H1 (cell line): ENCODE results near the gene SLC1A4. TPM values are rescaled to one million over a fixed set of nuclear protein-coding genes. Genes with fewer than 3 reads are reported as not detected.

Experiments used
- CTCF ChIA-PET: fragments of 300-600 bp; sonication (Branson Sonifier 250); formaldehyde crosslinking; loops from one replicate; lab custom pipeline; 2021; ENCODE audit not compliant: partially characterized antibody; lab: Charles Lee
- POLR2A ChIA-PET: fragments of 300-600 bp; sonication (Branson Sonifier 250); formaldehyde crosslinking; loops from one replicate; lab custom pipeline; 2021; ENCODE audit warnings: inconsistent platforms; ENCODE audit not compliant: partially characterized antibody; lab: Charles Lee
- DNase-seq, 2 experiments: peaks; one replicate each; pipeline versions ENCODE4 v3.0.0 to v3.0.0-alpha.2; 2010 to 2022; ENCODE audit warnings: low spot score in 2 of 2, low read depth in 1 of 2, mixed read lengths in 1 of 2
- FAIRE-seq: peaks from 2 replicates; lab custom pipeline; 2011; peaks lifted over from hg19 to GRCh38; lab: Jason Lieb, UNC
- H2AFZ ChIP-seq: 2 replicates; pipeline ENCODE4 v1.8.1; 2012; ENCODE audit warnings: low read length, inconsistent platforms
- H2AK5ac ChIP-seq: 2 replicates; pipeline ENCODE4 v1.6.1; 2013; ENCODE audit warnings: low read depth, low read length
- H2BK120ac ChIP-seq: replicated peaks from 2 replicates; pipeline ENCODE3; 2013; ENCODE audit warnings: low read depth, low read length, inconsistent platforms
- H2BK12ac ChIP-seq: 2 replicates; pipeline ENCODE4 v1.6.1; 2013; ENCODE audit warnings: low read depth, low read length
- H2BK15ac ChIP-seq: 2 replicates; pipeline ENCODE4 v1.6.1; 2013; ENCODE audit warnings: low read length
- H2BK20ac ChIP-seq: 2 replicates; pipeline ENCODE4 v1.6.1; 2013; ENCODE audit warnings: low read length
- H2BK5ac ChIP-seq: 2 replicates; pipeline ENCODE4 v1.6.1; 2013; ENCODE audit warnings: low read depth, low read length
- H3K14ac ChIP-seq: 2 replicates; pipeline ENCODE4 v1.6.1; 2013; ENCODE audit warnings: inconsistent platforms; ENCODE audit not compliant: insufficient read length
- H3K18ac ChIP-seq: 2 replicates; pipeline ENCODE4 v1.6.1; 2013; ENCODE audit warnings: low read length; ENCODE audit errors: extremely low read depth
- H3K23ac ChIP-seq: 2 replicates; pipeline ENCODE4 v1.6.1; 2013; ENCODE audit warnings: inconsistent platforms; ENCODE audit not compliant: insufficient read length
- H3K23me2 ChIP-seq: 2 replicates; pipeline ENCODE4 v1.6.1; 2013; ENCODE audit warnings: low read depth, low read length
- H3K27ac ChIP-seq: 2 replicates; pipeline ENCODE4 v1.6.1; 2011; ENCODE audit warnings: low read depth, low read length, inconsistent platforms
- H3K27me3 ChIP-seq, 4 experiments: replicated peaks in 1 of 4; 1 replicate in 1 of 4; 2 replicates in 3 of 4; pipeline versions ENCODE4 v1.6.1 to v1.8.1; 2011 to 2013; ENCODE audit warnings: low read length in 3 of 4, mild to moderate bottlenecking in 3 of 4, inconsistent platforms in 2 of 4, mixed read lengths in 2 of 4, moderate library complexity in 1 of 4; ENCODE audit not compliant: control insufficient read depth in 3 of 4, insufficient read depth in 3 of 4; ENCODE audit errors: extremely low read depth in 1 of 4
- H3K36me3 ChIP-seq, 4 experiments: 2 replicates each; pipeline versions ENCODE4 v1.6.1 to v1.8.1; 2011 to 2013; ENCODE audit warnings: mild to moderate bottlenecking in 4 of 4, low read length in 3 of 4, moderate library complexity in 2 of 4, control low read depth in 1 of 4, inconsistent platforms in 1 of 4; ENCODE audit not compliant: insufficient read depth in 4 of 4, control insufficient read depth in 2 of 4
- H3K4ac ChIP-seq: replicated peaks from 2 replicates; pipeline ENCODE3; 2013; ENCODE audit warnings: low read length, low read depth, mixed read lengths, inconsistent platforms; ENCODE audit not compliant: insufficient read length
- H3K4me1 ChIP-seq, 4 experiments: replicated peaks in 1 of 4; 1 replicate in 1 of 4; 2 replicates in 3 of 4; pipeline versions ENCODE4 v1.6.1 to v1.8.1; 2011 to 2013; ENCODE audit warnings: low read length in 3 of 4, inconsistent platforms in 2 of 4, mixed read lengths in 1 of 4; ENCODE audit not compliant: insufficient read depth in 4 of 4, control insufficient read depth in 3 of 4
- H3K4me2 ChIP-seq, 2 experiments: 2 replicates each; pipeline versions ENCODE4 v1.6.1 to v1.8.1; 2011 to 2013; ENCODE audit warnings: low read depth in 2 of 2, low read length in 2 of 2, control low read depth in 1 of 2, inconsistent platforms in 1 of 2, mild to moderate bottlenecking in 1 of 2; ENCODE audit not compliant: insufficient read depth in 1 of 2
- H3K4me3 ChIP-seq, 4 experiments: fragments of 200-600, 300-600 bp in 1 of 4; sonication (generic), shearing (Covaris generic), sonication (Bioruptor Twin) in 1 of 4; 2 replicates each; pipeline versions ENCODE4 v1.5.1 to v1.8.1; 2011 to 2016; ENCODE audit warnings: low read length in 4 of 4, low read depth in 3 of 4, control low read depth in 2 of 4, inconsistent platforms in 2 of 4, mild to moderate bottlenecking in 2 of 4, mixed read lengths in 1 of 4, moderate library complexity in 1 of 4; ENCODE audit not compliant: insufficient read depth in 2 of 4; ENCODE audit errors: extremely low read depth in 1 of 4
- H3K56ac ChIP-seq: replicated peaks from 2 replicates; pipeline ENCODE3; 2013; ENCODE audit warnings: low read depth, mild to moderate bottlenecking, mixed read lengths, low read length, inconsistent platforms; ENCODE audit not compliant: insufficient read length
- H3K79me1 ChIP-seq: 2 replicates; pipeline ENCODE4 v1.6.1; 2013; ENCODE audit warnings: low read depth, low read length, control low read depth
- H3K79me2 ChIP-seq, 2 experiments: 2 replicates each; pipeline versions ENCODE4 v1.6.1 to v1.8.1; 2012 to 2013; ENCODE audit warnings: low read length in 2 of 2, mild to moderate bottlenecking in 2 of 2, inconsistent platforms in 1 of 2; ENCODE audit not compliant: insufficient read depth in 2 of 2, control insufficient read depth in 1 of 2
- H3K9ac ChIP-seq, 4 experiments: replicated peaks in 1 of 4; 1 replicate in 1 of 4; 2 replicates in 3 of 4; pipeline versions ENCODE4 v1.6.1 to v1.8.1; 2011 to 2013; ENCODE audit warnings: low read depth in 3 of 4, low read length in 3 of 4, control low read depth in 2 of 4, mild to moderate bottlenecking in 2 of 4, moderate library complexity in 2 of 4, inconsistent platforms in 1 of 4; ENCODE audit errors: extremely low read depth in 1 of 4
- H3K9me3 ChIP-seq, 2 experiments: 2 replicates each; pipeline versions ENCODE4 v1.6.1 to v1.8.1; 2012 to 2013; ENCODE audit warnings: mild to moderate bottlenecking in 2 of 2, moderate library complexity in 2 of 2, control low read depth in 1 of 2, inconsistent platforms in 1 of 2, low read depth in 1 of 2, low read length in 1 of 2, mixed read lengths in 1 of 2; ENCODE audit not compliant: insufficient read depth in 2 of 2
- H4K20me1 ChIP-seq, 2 experiments: replicated peaks in 1 of 2; 2 replicates each; pipeline versions ENCODE3 to v1.8.1; 2011 to 2013; ENCODE audit warnings: inconsistent platforms in 2 of 2, low read length in 2 of 2, mild to moderate bottlenecking in 1 of 2; ENCODE audit not compliant: insufficient read depth in 2 of 2, control insufficient read depth in 1 of 2
- H4K5ac ChIP-seq: 2 replicates; pipeline ENCODE4 v1.6.1; 2013; ENCODE audit warnings: low read length, low read depth, mixed read lengths, inconsistent platforms; ENCODE audit not compliant: insufficient read length
- H4K8ac ChIP-seq: 2 replicates; pipeline ENCODE4 v1.8.0; 2013; ENCODE audit warnings: mild to moderate bottlenecking, moderate library complexity, low read length, inconsistent platforms; ENCODE audit not compliant: insufficient read depth; ENCODE audit errors: extremely low read depth
- H4K91ac ChIP-seq: replicated peaks from 2 replicates; pipeline ENCODE3; 2013; ENCODE audit warnings: low read length, mixed read lengths, inconsistent platforms; ENCODE audit not compliant: insufficient read length
- EZH2 ChIP-seq: fragments of 200-600 bp; sonication (generic); IDR thresholded peaks from 2 replicates; pipeline ENCODE4 v1.7.1; 2012; ENCODE audit warnings: low read depth, mild to moderate bottlenecking, moderate library complexity, low read length, inconsistent platforms; ENCODE audit not compliant: severe bottlenecking
- HDAC2 ChIP-seq, 2 experiments: fragments of 300-600 bp in 1 of 2; sonication (generic) in 1 of 2; IDR thresholded peaks; 2 replicates each; pipeline ENCODE4 v1.6.1; 2011 to 2012; ENCODE audit warnings: low read depth in 2 of 2, low read length in 2 of 2, mild to moderate bottlenecking in 2 of 2, moderate library complexity in 2 of 2, borderline replicate concordance in 1 of 2, inconsistent platforms in 1 of 2
- JUND ChIP-seq: IDR thresholded peaks from 2 replicates; pipeline ENCODE4 v1.6.1; 2011; ENCODE audit warnings: mild to moderate bottlenecking, improper control_type of control experiment, low read length
- whole genome bisulfite sequencing, 2 experiments: shearing (Covaris generic) in 1 of 2; methylation state at CpG; one replicate each; pipeline versions ENCODE4 v1.1.6 to v1.1.7; 2013 to 2015; ENCODE audit warnings: low lambda C conversion rate in 2 of 2, mixed read lengths in 2 of 2, inconsistent platforms in 1 of 2, low coverage in 1 of 2, missing lambda C conversion rate in 1 of 2; ENCODE audit not compliant: insufficient replicate concordance in 2 of 2, insufficient coverage in 1 of 2, insufficient read length in 1 of 2; ENCODE audit errors: extremely low coverage in 1 of 2, missing lambda C conversion rate in 1 of 2; 5-methylcytosine and 5-hydroxymethylcytosine counted together
- polyA plus RNA-seq, 7 experiments: library from polyadenylated mRNA; depleted of rRNA in 3 of 7; stranded (reverse) in 5 of 7; unstranded in 2 of 7; fragments of >200 nt in 5 of 7; fragments of 200-250 nt in 2 of 7; gene quantifications; 1 replicate in 5 of 7; 2 replicates in 1 of 7; 4 replicates in 1 of 7; pipeline versions ENCODE4 v1.2.1 to v1.2.3, GENCODE V29; 2011 to 2013; ENCODE audit warnings: missing spikeins in 2 of 7, mixed read lengths in 2 of 7
- total RNA-seq: library from RNA; stranded (reverse); fragmentation: NEBNext Ultra II Directional; extraction: Animal tissue kit (Norgen Biotek cat#: 25700); gene quantifications from 2 replicates; pipeline ENCODE4 v1.2.1, GENCODE V29; 2021

SLC1A4 gene
- total and polyA plus RNA-seq, 2 of the 8 experiments (the other 6 are each of a cell fraction or from before 2014, with no cell fraction given) = 0.44 to 0.86 TPM

- Histone ChIP-seq H3K4me1 (peaks cover 0 to 4% (median 1%) of the 10 kb centered on the region in 4 experiments; a peak in 4 of 7 replicates), H3K27ac (no peak overlapping the region), H3K4ac (no peak overlapping the region), H3K23ac (no peak overlapping the region), H3K79me2 (no peaks in the 10 kb centered on the region), H3K9ac (no peak overlapping the region), H2BK120ac (no peak overlapping the region), H3K36me3 (peaks cover 0 to 15% (median 2%) of the 10 kb centered on the region in 4 experiments; a peak in 3 of 8 replicates), H2BK12ac (no peak overlapping the region), H3K4me2 (no peak overlapping the region), H3K23me2 (no peaks in the 10 kb centered on the region)
- FAIRE-seq = no peak
- TF ChIP-seq HDAC2 (IDR thresholded peaks at IDR 0.05; ENCODE audit: borderline replicate concordance in 1 of 2, low read depth in 2 of 2, low read length in 2 of 2) (no peak), EZH2 (no peak), JUND (no peak)
- TF ChIP-seq, all 59 proteins: peak for 0
- no peak overlapping the region for H2BK5ac ChIP-seq
- H4K91ac ChIP-seq = no peak overlapping the region
- no peaks in the 10 kb centered on the region for H4K20me1 ChIP-seq
- no peak overlapping the region for H2BK20ac ChIP-seq
- H4K8ac ChIP-seq = no peak overlapping the region
- H2BK15ac ChIP-seq = no peak overlapping the region
- H3K9me3 ChIP-seq = no peaks in the 10 kb centered on the region
- no peak overlapping the region for H3K18ac ChIP-seq
- H2AFZ ChIP-seq = no peak overlapping the region
- POLR2A ChIA-PET = no interaction called here
- H4K5ac ChIP-seq = no peak overlapping the region
- H3K14ac ChIP-seq = no peak overlapping the region
- H3K56ac ChIP-seq = no peak overlapping the region
- DNase-seq = no peak
- no peaks in the 10 kb centered on the region for H3K27me3 ChIP-seq
- no peaks in the 10 kb centered on the region; the same call in 1 of the 2 replicates for H3K79me1 ChIP-seq
- 92% methylated on average over 3 of the region's 3 CpGs; no CpG with 5 or more reads in 1 of the 2 experiments for WGBS, 2 experiments
- CTCF ChIA-PET = interaction anchor here (0.7 to 2.1 kb wide), 12 partner anchors 8 to 412 kb away, joined by 3 to 11 read pairs (median 4); partner anchors contain the start of gene CEP68
- H2AK5ac ChIP-seq = no peak overlapping the region
- no peak overlapping the region for H3K4me3 ChIP-seq
These were observed 50.4 kb downstream of the SLC1A4 start for GRCh38 chr2:65039640-65040039.
